GM10248 (cell line): ENCODE measurements around the gene PDCD7.
A peak's percentile ranks its signal among the peaks of the same experiment; 100 is the strongest.

Experiments
- CTCF ChIA-PET: fragments of 300-600 bp; sonication (Branson Sonifier 250); formaldehyde crosslinking; extraction: SDS; loops from one replicate; lab custom pipeline; 2021; ENCODE audit warnings: antibody characterized with exemption; lab: Yijun Ruan, JAX
- POLR2A ChIA-PET: fragments of 350-650 bp; sonication (Branson Sonifier 250); formaldehyde crosslinking; extraction: SDS; loops from one replicate; lab custom pipeline; 2020; ENCODE audit warnings: antibody characterized with exemption; lab: Yijun Ruan, JAX
- DNase-seq: peaks from one replicate; pipeline ENCODE4 v3.0.0; 2012; ENCODE audit errors: extremely low spot score
- TF ChIP-seq, protein P1 (sequence below): IDR thresholded peaks from 2 replicates; pipeline ENCODE4 v1.5.1; 2012; ENCODE audit warnings: mild to moderate bottlenecking, low read depth; ENCODE audit errors: extremely low read depth, missing control alignments, control extremely low read depth

The PDCD7 gene

GRCh38 chr15:65134538-65134937 lies 930 bp upstream of the PDCD7 start:
- no peak for DNase-seq
- TF ChIP-seq, protein P1, sequence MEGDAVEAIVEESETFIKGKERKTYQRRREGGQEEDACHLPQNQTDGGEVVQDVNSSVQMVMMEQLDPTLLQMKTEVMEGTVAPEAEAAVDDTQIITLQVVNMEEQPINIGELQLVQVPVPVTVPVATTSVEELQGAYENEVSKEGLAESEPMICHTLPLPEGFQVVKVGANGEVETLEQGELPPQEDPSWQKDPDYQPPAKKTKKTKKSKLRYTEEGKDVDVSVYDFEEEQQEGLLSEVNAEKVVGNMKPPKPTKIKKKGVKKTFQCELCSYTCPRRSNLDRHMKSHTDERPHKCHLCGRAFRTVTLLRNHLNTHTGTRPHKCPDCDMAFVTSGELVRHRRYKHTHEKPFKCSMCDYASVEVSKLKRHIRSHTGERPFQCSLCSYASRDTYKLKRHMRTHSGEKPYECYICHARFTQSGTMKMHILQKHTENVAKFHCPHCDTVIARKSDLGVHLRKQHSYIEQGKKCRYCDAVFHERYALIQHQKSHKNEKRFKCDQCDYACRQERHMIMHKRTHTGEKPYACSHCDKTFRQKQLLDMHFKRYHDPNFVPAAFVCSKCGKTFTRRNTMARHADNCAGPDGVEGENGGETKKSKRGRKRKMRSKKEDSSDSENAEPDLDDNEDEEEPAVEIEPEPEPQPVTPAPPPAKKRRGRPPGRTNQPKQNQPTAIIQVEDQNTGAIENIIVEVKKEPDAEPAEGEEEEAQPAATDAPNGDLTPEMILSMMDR, result no peak
- POLR2A ChIA-PET, result no interaction called here
- CTCF ChIA-PET, result interaction anchor here (0.8 to 1.4 kb wide), 5 partner anchors 10 to 163 kb away, joined by 3 to 4 read pairs (median 3); no protein-coding TSS in a partner anchor

DNA sequence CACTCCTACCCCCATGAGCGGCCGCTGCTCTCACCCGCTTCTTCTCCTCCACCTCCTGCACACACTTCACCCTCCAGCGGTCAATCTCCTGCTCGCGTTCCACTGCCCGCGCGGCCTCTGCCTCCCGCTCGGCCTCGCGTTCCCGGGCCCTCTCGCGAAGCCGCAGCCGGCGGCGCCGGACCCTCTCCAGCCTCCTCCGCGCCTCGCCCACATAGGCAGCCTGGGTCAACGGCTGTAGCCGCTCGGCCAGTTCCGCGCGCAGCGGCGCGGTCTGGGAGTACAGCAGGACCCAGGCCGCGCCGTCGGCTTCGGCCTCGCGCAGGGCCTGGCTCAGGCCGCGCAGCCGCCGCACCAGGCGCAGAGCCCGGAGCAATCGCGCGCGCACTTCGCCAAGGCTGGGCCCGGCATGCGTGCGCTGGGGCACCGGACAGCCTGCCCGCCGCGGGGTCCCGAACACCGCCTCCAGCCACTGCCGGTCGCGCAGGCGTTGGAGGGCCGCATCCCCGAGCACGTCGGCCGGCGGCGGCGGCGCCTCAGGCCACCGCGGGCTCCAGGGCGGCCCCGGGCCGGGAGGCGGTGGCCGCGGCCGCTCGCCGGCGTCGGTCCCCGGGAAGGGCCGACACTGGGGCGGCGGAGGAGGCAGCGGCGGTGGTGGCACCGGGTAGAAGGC lies 595 bp downstream of the PDCD7 start:
- TF ChIP-seq, protein P1, result peak; percentile 3
- POLR2A ChIA-PET, result no interaction called here
- CTCF ChIA-PET, result interaction anchor here (0.8 to 1.1 kb wide), 2 partner anchors 10 to 17 kb away, joined by 3 to 4 read pairs; no protein-coding TSS in a partner anchor
- peak; percentile 66 for DNase-seq

GRCh38 chr15:65130941-65131340 lies 2.7 kb downstream of the PDCD7 start:
- POLR2A ChIA-PET, result no interaction called here
- no peak for DNase-seq
- TF ChIP-seq, protein P1, result no peak
- CTCF ChIA-PET, result no interaction called here

GRCh38 chr15:65115542-65115941 lies 18.1 kb downstream of the PDCD7 start:
- DNase-seq, result no peak
- CTCF ChIA-PET, result interaction anchor here (0.8 to 1.8 kb wide), 4 partner anchors 8 to 110 kb away, joined by 3 to 8 read pairs (median 3); no protein-coding TSS in a partner anchor
- POLR2A ChIA-PET, result no interaction called here
- TF ChIP-seq, protein P1, result no peak

- CTCF ChIA-PET, result interaction anchor here (0.8 to 1.8 kb wide), 5 partner anchors 9 to 110 kb away, joined by 3 to 8 read pairs (median 3); no protein-coding TSS in a partner anchor
Measured at GRCh38 chr15:65115086-65115485, 18.5 kb downstream of the PDCD7 start, which contains the start of gene UBAP1L. Gene UBAP1L, minus strand, starts transcription at chr15:65115200. Its CDS starts 8,985 bp downstream, at chr15:65106215.

GRCh38 chr15:65110676-65111292 lies 22.8 kb downstream of the PDCD7 start:
- DNase-seq, result no peak
- TF ChIP-seq, protein P1, result no peak
- ChIA-PET CTCF (interaction anchor here (1.0 to 1.5 kb wide), 3 partner anchors 10 to 301 kb away, joined by 3 to 12 read pairs (median 3); no protein-coding TSS in a partner anchor), POLR2A (no interaction called here)

More at GRCh38 chr15:65115086-65115485, 18.5 kb downstream of the PDCD7 start, which contains the start of gene UBAP1L:
- POLR2A ChIA-PET, result no interaction called here
- TF ChIP-seq, protein P1, result no peak
- no peak for DNase-seq
